Heart left ventricle (tissue), 16 donors: ENCODE measurements around the gene FRMPD4. TPM values are rescaled to one million over a fixed set of nuclear protein-coding genes. Genes with fewer than 3 reads are reported as not detected.

ENCODE experiments used
- ATAC-seq, 4 donors: fragments of 200-7000 bp; cut with Tn5 transposase; one replicate each; pipeline ENCODE4 v1.9.1; 2020 to 2022; ENCODE audit warnings: moderate library complexity in 4 of 4, mild to moderate bottlenecking in 3 of 4, moderate number of reproducible peaks in 1 of 4
- DNase-seq, 5 donors: peaks; one replicate each; pipeline ENCODE4 v3.0.0-alpha.2; 2020
- H3K27ac ChIP-seq, 12 donors: fragments of 200-600 bp; sonication (generic) in 4 of 12; one replicate each; pipeline versions ENCODE4 v1.5.0 to v1.8.0; 2016 to 2022; ENCODE audit warnings: mild to moderate bottlenecking in 2 of 12
- H3K27me3 ChIP-seq, 9 donors: fragments of 200-600 bp; sonication (generic) in 2 of 9; one replicate each; pipeline versions ENCODE4 v1.5.1 to v1.8.0; 2016 to 2022; ENCODE audit warnings: mild to moderate bottlenecking in 3 of 9
- H3K36me3 ChIP-seq, 9 donors: fragments of 200-600 bp; sonication (generic) in 2 of 9; one replicate each; pipeline versions ENCODE4 v1.5.0 to v1.8.0; 2018 to 2022; ENCODE audit warnings: mild to moderate bottlenecking in 2 of 9
- H3K4me1 ChIP-seq, 12 donors: fragments of 200-600 bp; sonication (generic) in 4 of 12; one replicate each; pipeline versions ENCODE4 v1.5.0 to v1.8.0; 2016 to 2022; ENCODE audit warnings: mild to moderate bottlenecking in 3 of 12
- H3K4me3 ChIP-seq, 12 donors: fragments of 200-600 bp; sonication (generic) in 4 of 12; one replicate each; pipeline versions ENCODE4 v1.5.0 to v1.8.0; 2017 to 2022; ENCODE audit warnings: mild to moderate bottlenecking in 9 of 12, moderate library complexity in 4 of 12
- H3K9me3 ChIP-seq, 12 donors: fragments of 200-600 bp; sonication (generic) in 4 of 12; one replicate each; pipeline versions ENCODE4 v1.5.0 to v1.8.0; 2016 to 2022; ENCODE audit warnings: mild to moderate bottlenecking in 1 of 12
- CTCF ChIP-seq, 12 donors: fragments of 200-600 bp; sonication (generic) in 4 of 12; IDR thresholded peaks; one replicate each; pipeline versions ENCODE4 v1.5.0 to v1.8.0; 2018 to 2022; ENCODE audit warnings: antibody characterized with exemption in 12 of 12, mild to moderate bottlenecking in 5 of 12
- POLR2A ChIP-seq, 2 donors: fragments of 450-650 bp; IDR thresholded peaks; one replicate each; pipeline ENCODE4 v1.6.1; 2017; ENCODE audit warnings: antibody characterized with exemption in 2 of 2, mild to moderate bottlenecking in 2 of 2, moderate library complexity in 2 of 2
- WGBS, 4 donors: extraction: QIAGEN DNeasy Blood & Tissue Kit in 2 of 4; methylation state at CpG; one replicate each; pipeline versions ENCODE4 v1.1.5 to v1.1.7; 2013 to 2018; 5-methylcytosine and 5-hydroxymethylcytosine counted together
- intact Hi-C, 10 donors: fragments of 100-400 bp; cut with DNase I; formaldehyde crosslinking; loops; one replicate each; pipeline versions ENCODE4 v1.11.1 to v1.14.2; 2022
- polyA plus RNA-seq, 2 donors: library from polyadenylated mRNA; stranded (reverse); fragments of 200-250 nt; gene quantifications; one replicate each; pipeline ENCODE4 v1.2.3, GENCODE V29; 2013
- total RNA-seq, 9 donors: library from RNA; depleted of rRNA in 2 of 9; stranded (reverse); fragments of >200 nt in 2 of 9; fragmentation: NEBNext Ultra II Directional in 3 of 9; extraction: Animal tissue kit (Norgen Biotek cat#: 25700) in 3 of 9; gene quantifications; one replicate each; pipeline versions ENCODE4 v1.1.0 to v1.2.4, GENCODE V29; 2016 to 2023
- donor health status: ischemic (EF 13 %, LVEDD 7.1; RV severe dilation, severe dysfunction).
- donor health status: healthy with polysubstance abuse.
- donor health status: DM: no; HTN: yes; CAD: no.
- donor health status: DM: no; HTN: no; CAD: no.
- donor health status: ischemic (EF 25% LVEDD 6.9; RV normal size, moderate dysfunction).
- donor health status: ischemic (EF 25% LVEDD 5.7; RV mildly dilated, moderate dysfunction).
- donor health status: healthy.
- donor health status: DM: yes; HTN: yes; CAD: no.
- donor health status: ischemic (EF 35%, LVEDD 5.7; RV mildly dilated, moderate dysfunction).
- donor health status: nonischemic (EF 11% LVEDD 7.7; RV severe dilation, severe dysfunction).
- donor health status: DM: yes; HTN: yes; CAD: no.
- donor health status: PGD.
- donor health status: ischemic (EF 29% LVEDD 5.4; RV normal size, mild dysfunction).
- donor health status: nonischemic (EF 23%, LVEDD 6.1; RV moderate dilation, normal function).

FRMPD4 gene
- total and polyA plus RNA-seq, 11 donors = 0.07 to 4.2 (median 1.4) TPM

- intact Hi-C loops = no loop called here
- WGBS, 4 donors = 88 to 92% (median 88%) methylated on average over 2 of the region's 2 CpGs
- ATAC-seq (no peak), DNase-seq (no peak)
- Histone ChIP-seq H3K36me3 (no peaks in the 10 kb centered on the region), H3K9me3 (no peaks in the 10 kb centered on the region), H3K4me1 (no peaks in the 10 kb centered on the region), H3K4me3 (no peak overlapping the region), H3K27ac (no peak overlapping the region), H3K27me3 (no peaks in the 10 kb centered on the region)
- TF ChIP-seq POLR2A (IDR thresholded peaks at IDR 0.05) = no peak
- TF ChIP-seq CTCF (IDR thresholded peaks at IDR 0.05) = no peak
These were observed 224.9 kb downstream of the FRMPD4 start for GRCh38 chrX:12363216-12363615.

- intact Hi-C loops = no loop called here
- peaks cover 0 to 12% (median 0%) of the 10 kb centered on the region in 12 donors for H3K4me1 ChIP-seq
- H3K36me3 ChIP-seq = no peaks in the 10 kb centered on the region
- 65 to 91% (median 83%) methylated on average over 2 of the region's 2 CpGs for WGBS, 4 donors
- no peaks in the 10 kb centered on the region for H3K27me3 ChIP-seq
- TF ChIP-seq CTCF (IDR thresholded peaks at IDR 0.05) (no peak), POLR2A (IDR thresholded peaks at IDR 0.05) (no peak)
- no peak overlapping the region for H3K4me3 ChIP-seq
- H3K27ac ChIP-seq = no peak overlapping the region
- ATAC-seq (no peak), DNase-seq (no peak)
- no peaks in the 10 kb centered on the region for H3K9me3 ChIP-seq
These were observed 228.2 kb downstream of the FRMPD4 start for GRCh38 chrX:12366440-12366839.

- intact Hi-C loops = no loop called here
- H3K27me3 ChIP-seq = no peaks in the 10 kb centered on the region
- DNase-seq (no peak), ATAC-seq (no peak)
- H3K9me3 ChIP-seq = no peaks in the 10 kb centered on the region
- no peak overlapping the region for H3K4me3 ChIP-seq
- H3K27ac ChIP-seq = no peak overlapping the region
- H3K4me1 ChIP-seq = peaks cover 0 to 12% (median 0%) of the 10 kb centered on the region in 12 donors
- TF ChIP-seq POLR2A (IDR thresholded peaks at IDR 0.05) (no peak), CTCF (IDR thresholded peaks at IDR 0.05) (no peak)
- no peaks in the 10 kb centered on the region for H3K36me3 ChIP-seq
- WGBS, 4 donors = 83 to 96% (median 91%) methylated on average over 11 of the region's 11 CpGs
These were observed 229.0 kb downstream of the FRMPD4 start for GRCh38 chrX:12367254-12367653.

GRCh38 chrX:12370497-12370986, 232.3 kb downstream of the FRMPD4 start:
- WGBS, 4 donors = 14 to 39% (median 31%) methylated on average over 3 of the region's 3 CpGs
- peak in 2 of 5 donors; percentile 7 to 34 for DNase-seq

More at GRCh38 chrX:12370497-12370986, 232.3 kb downstream of the FRMPD4 start:
- H3K36me3 ChIP-seq = no peaks in the 10 kb centered on the region
- no peaks in the 10 kb centered on the region for H3K27me3 ChIP-seq
- H3K4me1 ChIP-seq = peaks cover 0 to 12% (median 0%) of the 10 kb centered on the region in 12 donors
- intact Hi-C loops = no loop called here
- peak; percentile 27 to 79 (median 58) for ATAC-seq
- TF ChIP-seq CTCF (IDR thresholded peaks at IDR 0.05) = no peak
- TF ChIP-seq POLR2A (IDR thresholded peaks at IDR 0.05) = no peak
- no peaks in the 10 kb centered on the region for H3K9me3 ChIP-seq
- H3K27ac ChIP-seq = no peak overlapping the region
- H3K4me3 ChIP-seq = no peak overlapping the region
